Activated T-cell treated with anti-CD3 and anti-CD28 coated beads for 24 hours (primary cell): ENCODE data around the gene DEPP1.
"Not testable (repeated sequence)": the region's sequence is repeated elsewhere in the genome, so short reads cannot be mapped to it uniquely, and the experiment has no call there.

Source experiments
- DNase-seq: peaks from one replicate; pipeline ENCODE4 v3.0.0-alpha.2; 2020; ENCODE audit warnings: low read depth

The DEPP1 gene

GRCh38 chr10:44978570-44979280 lies at the start of gene DEPP1:
TSS of gene DEPP1 (minus strand) at chr10:44978809. CDS start at chr10:44978030, 779 bp downstream.
- no peak for DNase-seq

- DNase-seq = no peak
Measured at GRCh38 chr10:45023426-45023825, 44.8 kb upstream of the DEPP1 start.

- DNase-seq = no peak
Measured at GRCh38 chr10:45015590-45015989, 37.0 kb upstream of the DEPP1 start.

GRCh38 chr10:45014557-45014956 lies 35.9 kb upstream of the DEPP1 start:
- not testable (repeated sequence) for DNase-seq

GRCh38 chr10:45008524-45009161 lies 30.0 kb upstream of the DEPP1 start:
- no peak for DNase-seq

GRCh38 chr10:45006276-45007030 lies 27.8 kb upstream of the DEPP1 start:
- DNase-seq = no peak

- no peak for DNase-seq
Measured at GRCh38 chr10:45005284-45005683, 26.7 kb upstream of the DEPP1 start.

- DNase-seq = no peak
Measured at GRCh38 chr10:45004661-45005060, 26.1 kb upstream of the DEPP1 start.

GRCh38 chr10:45003432-45004000 lies 24.9 kb upstream of the DEPP1 start:
- DNase-seq = no peak

- DNase-seq = peak; percentile 43
Measured at GRCh38 chr10:45001381-45002148, 23.0 kb upstream of the DEPP1 start.

GRCh38 chr10:45000752-45001380 lies 22.3 kb upstream of the DEPP1 start, which contains the start of gene ZNF22:
TSS of gene ZNF22 (plus strand) at chr10:45000923. CDS start at chr10:45003369, 2,446 bp downstream.
- peak; percentile 55 for DNase-seq

GRCh38 chr10:45000138-45000751 lies 21.6 kb upstream of the DEPP1 start:
- no peak for DNase-seq

GRCh38 chr10:44998146-44998631 lies 19.6 kb upstream of the DEPP1 start:
- DNase-seq = no peak

GRCh38 chr10:44997105-44997748 lies 18.6 kb upstream of the DEPP1 start:
- DNase-seq = no peak

GRCh38 chr10:44995914-44996669 lies 17.5 kb upstream of the DEPP1 start:
- no peak for DNase-seq

GRCh38 chr10:44995581-44995913 lies 16.9 kb upstream of the DEPP1 start:
- DNase-seq = no peak

GRCh38 chr10:44994752-44995530 lies 16.3 kb upstream of the DEPP1 start:
- no peak for DNase-seq

GRCh38 chr10:44993922-44994751 lies 15.5 kb upstream of the DEPP1 start:
- DNase-seq = no peak
